AG09319 (cell line): Measurements from ENCODE around the gene STAT1.

ENCODE experiments used
- DNase-seq: peaks from one replicate; pipeline ENCODE4 v3.0.0-alpha.2; 2010; ENCODE audit warnings: low read depth; ENCODE audit errors: extremely low read depth
- TF ChIP-seq, protein P1 (sequence below): IDR thresholded peaks from 2 replicates; pipeline ENCODE4 v1.5.1; 2011; ENCODE audit warnings: low read depth, mild to moderate bottlenecking, inconsistent platforms, low read length, moderate library complexity

The STAT1 gene

DNA sequence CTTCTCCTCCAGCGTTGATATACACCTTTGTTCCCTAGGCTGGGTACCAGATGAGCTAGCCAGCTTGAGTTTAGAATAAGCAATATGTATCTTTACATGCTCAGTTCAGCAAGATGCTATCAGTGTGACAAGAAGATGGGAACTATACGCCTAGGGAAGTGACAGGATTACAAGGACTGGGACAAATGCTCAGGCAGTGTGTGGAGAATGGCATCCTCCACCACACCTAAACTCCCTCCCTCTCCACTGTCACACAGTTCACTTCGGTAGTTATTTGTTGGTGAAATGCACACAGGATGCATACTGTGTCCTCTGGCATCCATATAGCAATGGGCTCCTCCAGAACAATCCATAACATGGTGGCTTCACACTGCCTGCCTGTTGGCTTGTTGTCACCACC is 7.7 kb downstream of the STAT1 start:
- no peak for DNase-seq
- TF ChIP-seq, protein P1, sequence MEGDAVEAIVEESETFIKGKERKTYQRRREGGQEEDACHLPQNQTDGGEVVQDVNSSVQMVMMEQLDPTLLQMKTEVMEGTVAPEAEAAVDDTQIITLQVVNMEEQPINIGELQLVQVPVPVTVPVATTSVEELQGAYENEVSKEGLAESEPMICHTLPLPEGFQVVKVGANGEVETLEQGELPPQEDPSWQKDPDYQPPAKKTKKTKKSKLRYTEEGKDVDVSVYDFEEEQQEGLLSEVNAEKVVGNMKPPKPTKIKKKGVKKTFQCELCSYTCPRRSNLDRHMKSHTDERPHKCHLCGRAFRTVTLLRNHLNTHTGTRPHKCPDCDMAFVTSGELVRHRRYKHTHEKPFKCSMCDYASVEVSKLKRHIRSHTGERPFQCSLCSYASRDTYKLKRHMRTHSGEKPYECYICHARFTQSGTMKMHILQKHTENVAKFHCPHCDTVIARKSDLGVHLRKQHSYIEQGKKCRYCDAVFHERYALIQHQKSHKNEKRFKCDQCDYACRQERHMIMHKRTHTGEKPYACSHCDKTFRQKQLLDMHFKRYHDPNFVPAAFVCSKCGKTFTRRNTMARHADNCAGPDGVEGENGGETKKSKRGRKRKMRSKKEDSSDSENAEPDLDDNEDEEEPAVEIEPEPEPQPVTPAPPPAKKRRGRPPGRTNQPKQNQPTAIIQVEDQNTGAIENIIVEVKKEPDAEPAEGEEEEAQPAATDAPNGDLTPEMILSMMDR, result no peak

GRCh38 chr2:191003405-191004309 is 10.3 kb downstream of the STAT1 start:
- TF ChIP-seq, protein P1, result no peak
- no peak for DNase-seq

DNA sequence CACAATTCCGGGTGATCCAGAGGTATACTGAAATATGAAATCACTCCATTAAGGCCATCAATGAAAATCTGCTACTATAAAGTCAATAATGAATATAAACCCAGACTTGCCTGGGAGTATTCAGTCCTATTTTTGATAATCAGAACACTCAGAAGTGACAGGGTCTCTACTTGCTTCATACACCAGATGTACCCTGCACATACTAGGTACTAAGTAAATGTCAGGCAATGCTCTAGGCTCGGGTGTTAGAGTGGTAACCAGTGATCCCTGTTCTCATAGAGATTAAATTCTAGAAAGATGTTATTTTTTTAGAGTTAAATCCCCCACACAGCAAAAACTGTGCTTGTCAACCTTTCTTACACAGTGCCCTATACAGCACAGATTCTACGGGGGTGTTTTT is 12.3 kb downstream of the STAT1 start:
- TF ChIP-seq, protein P1, result no peak
- no peak for DNase-seq

- DNase-seq, result no peak
- TF ChIP-seq, protein P1, result no peak
Measured at GRCh38 chr2:191001032-191001431, 12.9 kb downstream of the STAT1 start.

GRCh38 chr2:190999949-191000665 is 13.9 kb downstream of the STAT1 start:
- TF ChIP-seq, protein P1, result no peak
- no peak for DNase-seq

DNA sequence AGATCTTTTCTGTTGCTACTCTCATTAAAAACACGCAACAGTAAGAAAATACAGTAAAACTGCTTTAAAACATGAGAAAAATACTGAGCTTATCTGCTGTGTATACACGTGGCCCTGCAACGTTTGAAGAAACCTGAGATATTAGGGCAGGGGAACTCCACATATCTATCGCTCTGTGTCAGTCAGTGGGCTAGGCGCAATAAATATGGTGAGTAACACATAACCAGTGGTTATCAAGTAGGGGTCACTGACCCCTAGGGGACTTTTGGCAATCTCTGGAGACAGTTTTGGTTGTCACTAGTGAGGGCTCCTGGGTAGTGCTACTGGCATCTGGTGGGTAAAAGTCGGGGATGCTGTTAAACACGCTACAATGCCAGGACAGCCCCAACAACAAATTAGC is 14.9 kb downstream of the STAT1 start:
- DNase-seq, result no peak
- TF ChIP-seq, protein P1, result no peak

DNA sequence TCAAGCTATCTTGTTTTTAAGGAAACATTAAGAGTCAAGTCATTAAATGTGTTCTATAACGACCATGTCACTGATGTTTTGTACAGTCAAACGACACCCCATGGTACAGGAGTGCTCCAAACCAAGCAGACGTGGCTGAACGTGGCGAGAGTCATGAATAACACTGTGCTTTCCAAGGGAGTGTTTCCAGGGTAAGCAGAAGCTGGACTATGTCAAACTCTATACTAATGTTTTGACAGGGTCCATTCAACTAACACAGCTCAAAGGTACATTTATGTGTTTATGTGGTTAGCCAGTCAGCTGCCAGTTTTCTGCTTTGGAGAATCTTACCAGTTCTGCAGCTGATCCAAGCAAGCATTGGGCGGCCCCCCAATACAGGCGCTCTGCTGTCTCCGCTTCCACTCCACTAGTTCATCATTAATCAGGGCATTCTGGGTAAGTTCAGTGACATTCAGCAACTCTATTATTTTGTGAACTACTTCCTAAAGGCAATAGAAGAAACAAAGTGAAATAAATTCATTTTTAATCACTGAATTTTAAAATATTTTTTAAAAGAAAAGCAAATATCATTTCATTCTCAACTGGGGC is 16.4 kb downstream of the STAT1 start:
- DNase-seq, result no peak
- TF ChIP-seq, protein P1, result no peak
